ENCODE measurements around the gene PPP2R5D. TPM values are rescaled to one million over a fixed set of nuclear protein-coding genes. Genes with fewer than 3 reads are reported as not detected.

The PPP2R5D gene
- total RNA-seq, 2 donors from 2014 or later = 8.2 to 13.5 TPM

GRCh38 chr6:43029120-43029519 lies 44.8 kb downstream of the PPP2R5D start:
- Histone ChIP-seq H3K36me3 (replicated peaks in 1 of 2; ENCODE audit: insufficient read depth in 1 of 2, low read depth in 2 of 2) (peaks cover 13 to 28% of the 10 kb centered on the region in 2 donors), H3K27me3 (no peaks in the 10 kb centered on the region), H3K4me3 (no peak overlapping the region), H3K9me3 (no peaks in the 10 kb centered on the region), H3K4me1 (peaks cover 4% of the 10 kb centered on the region), H3K27ac (no peak overlapping the region)
- DNase-seq (no peak), ATAC-seq (no peak)
- 81 to 84% methylated on average over 9 of the region's 9 CpGs for WGBS, 2 donors
- intact Hi-C loops (cut with DNase I) = no loop called here
- no peak for TF ChIP-seq POLR2A (IDR thresholded peaks at IDR 0.05)
- TF ChIP-seq CTCF (IDR thresholded peaks at IDR 0.05) = no peak

GRCh38 chr6:43032326-43032725 lies 48.0 kb downstream of the PPP2R5D start:
- intact Hi-C loops (cut with DNase I) = no loop called here
- H3K27me3 ChIP-seq = no peaks in the 10 kb centered on the region
- no peak for ATAC-seq
- no peak for DNase-seq
- TF ChIP-seq CTCF (IDR thresholded peaks at IDR 0.05) = no peak
- TF ChIP-seq POLR2A (IDR thresholded peaks at IDR 0.05) = no peak
- H3K27ac ChIP-seq = no peak overlapping the region
- H3K4me3 ChIP-seq = no peak overlapping the region
- H3K9me3 ChIP-seq = no peaks in the 10 kb centered on the region
- no peaks in the 10 kb centered on the region for H3K4me1 ChIP-seq
- 87 to 89% methylated on average over 4 of the region's 4 CpGs for WGBS, 2 donors
- peaks cover 13 to 20% of the 10 kb centered on the region in 2 donors for H3K36me3 ChIP-seq (replicated peaks in 1 of 2; ENCODE audit: insufficient read depth in 1 of 2, low read depth in 2 of 2)

- Histone ChIP-seq H3K27me3 (no peaks in the 10 kb centered on the region), H3K4me1 (no peaks in the 10 kb centered on the region), H3K9me3 (no peaks in the 10 kb centered on the region), H3K36me3 (replicated peaks in 1 of 2; ENCODE audit: insufficient read depth in 1 of 2, low read depth in 2 of 2) (peaks cover 4 to 25% of the 10 kb centered on the region in 2 donors), H3K4me3 (no peak overlapping the region), H3K27ac (no peak overlapping the region)
- DNase-seq (no peak), ATAC-seq (no peak)
- 77 to 82% methylated on average over 2 of the region's 2 CpGs for WGBS, 2 donors
- intact Hi-C loops (cut with DNase I) = no loop called here
- no peak for TF ChIP-seq POLR2A (IDR thresholded peaks at IDR 0.05)
- TF ChIP-seq CTCF (IDR thresholded peaks at IDR 0.05) = no peak
Measured at GRCh38 chr6:43033496-43034189, 49.3 kb downstream of the PPP2R5D start.

- intact Hi-C loops (cut with DNase I) = no loop called here
- DNase-seq = no peak
- ATAC-seq = no peak
- TF ChIP-seq CTCF (IDR thresholded peaks at IDR 0.05) (no peak), POLR2A (IDR thresholded peaks at IDR 0.05) (no peak)
- Histone ChIP-seq H3K4me1 (no peaks in the 10 kb centered on the region), H3K4me3 (no peak overlapping the region), H3K27me3 (no peaks in the 10 kb centered on the region), H3K9me3 (no peaks in the 10 kb centered on the region), H3K36me3 (replicated peaks in 1 of 2; ENCODE audit: insufficient read depth in 1 of 2, low read depth in 2 of 2) (peaks cover 0 to 29% of the 10 kb centered on the region in 2 donors), H3K27ac (no peak overlapping the region)
- 89 to 94% methylated on average over 2 of the region's 2 CpGs for WGBS, 2 donors
Measured at GRCh38 chr6:43034190-43034525, 49.8 kb downstream of the PPP2R5D start.

Data from body of pancreas (tissue), 4 donors.